NAMALWA (cell line): ENCODE data around the gene SPPL2C.
"Not testable (repeated sequence)": the region's sequence is repeated elsewhere in the genome, so short reads cannot be mapped to it uniquely, and the experiment has no call there.

Source experiments
- DNase-seq: peaks from one replicate; pipeline ENCODE4 v3.0.0-alpha.2; 2015; ENCODE audit warnings: low spot score

Gene SPPL2C

GRCh38 chr17:45850011-45850410 lies 5.3 kb downstream of the SPPL2C start:
- no peak for DNase-seq

DNA sequence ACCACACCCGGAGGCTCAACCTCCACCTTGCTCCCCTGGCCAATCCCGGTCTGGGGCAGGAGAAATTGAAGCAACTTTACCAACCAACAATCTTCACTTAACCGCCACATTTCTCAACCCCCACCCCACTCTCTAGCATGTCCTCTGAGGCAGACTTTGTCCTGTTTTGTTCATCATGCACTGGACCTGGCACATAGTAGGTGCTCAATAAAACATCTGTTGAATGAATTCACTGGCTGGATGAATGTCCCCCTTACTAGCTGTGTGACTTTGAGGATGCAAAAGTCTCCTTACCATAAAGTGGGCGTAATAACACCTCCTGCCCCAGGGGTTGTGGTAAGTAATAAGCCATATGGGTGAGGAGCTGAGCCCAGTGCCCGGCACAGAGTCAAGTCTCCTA lies 5.8 kb downstream of the SPPL2C start:
- DNase-seq, result no peak

DNA sequence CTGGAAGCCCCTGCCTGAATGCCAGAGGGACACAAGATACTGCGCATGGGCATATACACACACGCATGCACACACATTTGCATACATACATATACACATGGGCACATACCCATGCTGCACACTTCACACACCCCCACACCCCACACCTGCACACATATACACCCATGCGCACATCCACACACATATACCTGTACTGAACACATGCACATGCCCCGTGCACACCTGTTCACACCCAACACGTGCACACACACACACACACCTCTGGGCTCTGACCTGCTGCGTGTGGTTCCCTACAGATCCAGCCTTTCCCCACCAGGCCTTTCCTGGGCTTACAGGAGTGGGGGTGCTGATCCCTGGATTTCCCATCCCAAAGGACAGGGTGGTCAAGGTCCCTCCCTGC lies 6.3 kb downstream of the SPPL2C start:
- DNase-seq, result no peak

GRCh38 chr17:45851464-45851863 lies 6.8 kb downstream of the SPPL2C start:
- no peak for DNase-seq

DNA sequence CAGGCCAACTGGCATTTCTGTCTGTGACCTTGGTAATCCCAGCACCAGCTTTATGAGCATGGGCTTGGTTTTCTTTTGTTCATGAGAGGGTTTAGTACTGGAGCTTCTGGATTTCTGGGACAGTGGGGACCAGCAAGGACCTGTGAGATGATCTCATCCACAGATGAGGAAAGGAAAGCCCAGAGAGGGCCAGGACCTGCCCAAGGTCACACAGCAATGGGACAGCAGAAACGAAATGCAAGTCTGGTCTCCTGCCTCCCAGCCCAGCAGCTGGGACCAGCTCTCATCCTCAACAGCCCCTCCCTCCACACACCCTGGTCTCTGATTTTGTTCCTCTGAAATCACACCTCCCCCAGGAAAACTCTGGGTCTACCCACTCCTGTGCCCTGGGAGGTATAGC lies 7.2 kb downstream of the SPPL2C start:
- DNase-seq, result no peak

DNA sequence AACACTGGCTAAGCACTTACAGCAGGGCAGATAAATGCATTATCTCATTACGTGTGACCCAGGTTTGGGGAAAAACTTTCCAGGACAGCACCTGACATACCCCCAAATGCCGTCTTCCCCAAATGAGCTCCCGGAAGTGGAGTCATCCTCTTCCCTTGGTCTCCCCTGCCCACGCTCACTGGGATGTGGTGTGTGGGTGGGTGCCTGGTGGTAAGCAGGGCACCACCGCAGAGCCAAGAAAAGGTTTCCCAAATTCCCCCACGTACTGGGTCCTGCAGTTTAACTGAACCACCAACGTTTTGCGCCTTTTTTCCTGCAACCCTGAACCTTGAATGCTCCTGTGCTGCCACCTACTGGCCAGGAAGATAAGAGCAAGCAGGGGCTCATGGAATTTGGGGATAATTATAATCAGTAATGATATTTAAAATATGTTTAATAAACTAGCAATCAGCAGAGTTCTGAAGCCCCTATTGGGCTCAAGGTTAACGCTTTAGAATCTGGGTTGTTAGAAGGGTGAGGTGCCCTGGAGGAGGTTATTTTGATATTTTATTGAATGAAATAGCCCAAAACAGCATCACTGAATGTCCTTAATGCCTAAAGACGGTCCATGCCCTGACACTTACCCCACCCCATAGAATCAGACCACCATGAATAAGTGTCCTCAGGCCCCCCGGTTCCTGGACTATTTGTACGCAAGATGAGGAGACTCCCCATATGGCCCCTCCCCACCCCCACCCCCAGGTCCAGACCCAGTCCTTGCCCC lies 8.0 kb downstream of the SPPL2C start:
- DNase-seq, result peak; percentile 79

DNA sequence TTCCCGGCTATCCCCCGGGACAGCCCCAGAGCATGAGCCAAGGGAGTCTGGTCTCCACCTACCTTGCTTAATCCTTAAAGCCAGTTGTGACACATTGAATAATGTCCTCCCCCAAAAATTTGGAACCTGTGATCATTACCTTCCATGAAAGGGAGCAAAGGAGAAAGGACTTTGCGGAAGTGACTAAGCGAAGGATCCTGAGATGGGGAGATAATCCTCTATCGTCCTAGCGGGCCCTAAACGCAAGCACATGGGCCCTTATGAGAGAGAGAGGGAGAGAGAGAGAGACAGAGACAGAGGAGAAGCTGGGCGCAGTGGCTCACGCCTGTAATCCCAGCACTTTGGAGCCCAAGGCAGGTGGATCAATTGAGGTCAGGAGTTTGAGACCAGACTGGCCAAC lies 9.5 kb downstream of the SPPL2C start:
- DNase-seq, result no peak

DNA sequence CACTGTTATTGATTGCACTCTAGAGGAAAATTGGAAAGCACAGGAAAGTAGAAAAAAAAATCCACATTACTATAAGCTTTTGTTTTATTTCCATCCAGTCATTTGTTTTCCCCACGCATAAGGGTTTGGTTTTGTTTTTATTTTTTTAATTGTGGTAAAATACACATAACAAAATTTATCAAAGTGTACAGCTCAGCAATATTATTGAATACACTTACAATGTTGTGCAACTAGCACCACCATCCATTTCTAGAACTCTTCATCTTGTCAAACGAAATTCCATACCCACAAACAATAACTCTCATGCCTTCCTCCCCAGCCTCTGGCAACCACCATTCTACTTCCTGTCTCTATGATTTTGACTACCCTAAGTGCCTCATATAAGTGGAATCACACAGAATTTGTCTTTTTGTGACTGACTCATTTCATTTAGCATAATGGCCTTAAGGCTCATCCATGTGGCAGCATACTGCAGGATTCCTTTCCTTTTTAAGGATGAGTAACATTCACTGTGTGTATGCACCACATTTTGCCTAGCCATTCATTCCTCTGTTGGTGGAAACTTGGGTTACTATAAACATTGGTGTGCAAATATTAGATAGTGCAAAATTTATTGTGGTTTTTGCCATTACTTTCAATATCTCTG lies 11.1 kb downstream of the SPPL2C start:
- DNase-seq, result no peak

DNA sequence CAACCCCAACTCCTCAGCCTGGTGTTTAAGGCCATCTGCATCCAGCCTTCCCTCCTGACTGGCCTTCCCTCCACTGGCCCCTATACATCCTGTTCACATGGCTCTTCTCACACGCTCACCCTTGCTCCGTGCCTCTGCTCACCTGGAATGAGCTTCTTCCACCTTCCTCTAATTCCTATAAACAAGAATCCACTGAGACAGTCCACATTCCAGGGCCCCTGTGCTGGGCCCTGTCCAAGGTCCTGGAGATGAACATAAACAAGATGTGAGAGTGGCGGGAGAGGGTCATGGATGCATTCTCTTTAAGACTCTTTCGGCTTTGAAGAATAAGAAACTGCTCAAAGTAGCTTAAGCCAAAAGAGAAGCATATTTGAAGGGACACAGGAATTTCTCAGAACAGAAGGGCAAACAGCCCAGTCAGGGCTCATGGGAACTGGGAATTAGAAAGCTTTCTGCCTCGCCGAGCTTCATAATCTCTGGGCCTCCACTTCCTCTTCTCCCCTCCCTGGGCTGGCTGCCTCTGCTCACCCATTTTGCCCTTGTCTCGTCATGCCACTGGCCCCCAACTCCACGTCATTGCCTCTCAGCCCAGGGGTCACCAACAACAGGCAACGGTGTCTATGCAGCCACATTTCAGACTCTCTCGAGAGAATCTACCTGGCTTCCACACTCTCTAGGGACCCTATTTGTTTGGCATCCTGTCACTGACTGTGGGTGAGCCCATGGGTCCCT lies 13.5 kb downstream of the SPPL2C start:
- no peak for DNase-seq

DNA sequence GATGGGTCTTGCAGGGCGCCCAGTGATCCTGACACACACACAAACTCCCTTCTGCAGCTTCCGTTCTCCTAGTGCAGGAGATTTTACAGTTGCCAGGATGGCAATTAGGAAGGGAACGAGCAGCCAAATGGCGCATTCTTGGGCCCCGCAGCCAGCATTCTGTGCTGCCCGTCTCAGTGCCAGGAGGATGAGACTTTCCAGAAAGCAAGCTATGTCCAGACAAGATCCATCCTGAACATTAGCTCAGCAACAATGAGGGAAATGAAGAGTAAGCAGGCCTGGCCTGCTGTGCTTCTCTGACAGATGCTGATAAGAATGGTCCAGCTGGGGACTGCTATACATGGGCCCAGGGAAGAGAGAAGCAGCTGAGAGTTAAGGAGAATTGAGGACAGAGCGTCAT lies 16.5 kb downstream of the SPPL2C start:
- no peak for DNase-seq

- not testable (repeated sequence) for DNase-seq
Observed at GRCh38 chr17:45862127-45862526, 17.4 kb downstream of the SPPL2C start.

DNA sequence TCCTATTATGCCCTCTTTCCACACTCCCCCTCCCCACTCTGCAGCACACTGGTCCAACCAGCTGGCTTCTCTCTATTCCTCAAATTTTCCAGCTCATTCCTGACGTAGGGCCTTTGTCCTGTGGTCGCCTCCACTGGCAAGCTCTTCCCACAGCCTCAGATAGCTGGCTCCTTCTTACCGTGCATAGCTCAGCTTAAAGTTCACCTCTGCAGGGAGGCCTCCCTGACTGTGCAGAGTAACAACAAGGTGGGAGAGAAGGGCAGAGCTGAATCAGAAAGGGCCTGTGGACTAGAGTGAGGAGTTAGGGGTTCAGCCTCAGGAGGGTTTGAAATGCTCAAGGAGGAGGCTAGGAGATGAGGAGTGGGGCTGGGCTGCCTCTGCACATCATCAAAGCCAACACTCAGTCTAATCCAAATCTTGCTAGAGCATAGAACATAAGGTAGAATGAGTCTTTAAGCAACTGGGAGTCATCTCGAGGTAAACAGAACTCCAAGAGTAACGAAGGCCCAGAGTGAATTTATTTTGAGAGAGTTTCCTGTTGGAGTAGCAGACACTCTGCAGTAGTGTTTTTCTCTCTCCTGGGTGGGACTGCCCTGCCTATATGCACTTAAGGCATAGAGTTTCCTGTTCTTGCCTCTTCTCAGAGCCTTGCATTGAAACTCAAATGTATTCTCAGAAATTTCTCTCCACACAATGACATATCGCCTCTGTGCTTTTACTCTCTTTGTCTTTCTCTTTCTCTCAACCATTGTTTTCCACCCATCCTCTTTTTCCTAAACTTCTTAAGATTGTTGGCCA lies 19.4 kb downstream of the SPPL2C start:
- DNase-seq, result no peak

DNA sequence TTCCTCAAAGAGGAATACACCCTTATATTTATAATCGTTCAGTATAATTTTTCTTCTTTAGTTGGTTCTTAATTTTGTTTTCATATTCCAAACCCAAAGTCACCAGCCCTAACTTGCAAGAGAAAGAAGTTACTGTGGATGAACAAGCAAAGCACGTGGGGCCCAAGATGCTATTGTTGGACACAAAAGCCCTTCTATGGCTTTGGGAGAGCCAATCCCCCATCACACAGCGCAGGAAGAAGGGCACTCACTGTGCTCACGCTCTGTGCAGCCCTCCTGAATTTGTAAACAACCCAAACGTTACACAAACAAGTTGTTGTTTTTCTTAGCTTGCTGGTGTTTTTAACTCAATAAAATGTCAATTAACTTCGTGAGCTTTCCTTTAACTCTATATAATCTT lies 22.5 kb downstream of the SPPL2C start:
- DNase-seq, result no peak

DNA sequence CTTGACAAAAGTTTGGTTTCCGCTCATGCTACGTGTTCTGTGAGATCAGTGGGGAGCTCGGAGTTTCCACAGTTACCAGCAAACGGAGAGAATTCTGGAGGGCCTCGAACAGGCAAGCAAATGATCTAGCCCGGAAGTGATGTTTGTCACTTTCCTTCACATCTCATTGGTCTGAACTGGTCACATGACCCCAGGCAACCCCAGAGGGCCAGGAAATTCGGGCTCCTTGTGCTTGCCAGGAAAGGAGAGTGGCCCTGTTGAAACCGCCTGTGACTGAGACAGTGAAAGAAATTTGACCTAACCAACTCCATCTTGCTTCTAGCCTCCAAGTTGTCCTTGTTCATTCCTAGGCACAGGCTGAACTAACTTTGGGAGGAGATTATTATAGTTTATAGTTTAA lies 23.0 kb downstream of the SPPL2C start:
- peak; percentile 9 for DNase-seq

DNA sequence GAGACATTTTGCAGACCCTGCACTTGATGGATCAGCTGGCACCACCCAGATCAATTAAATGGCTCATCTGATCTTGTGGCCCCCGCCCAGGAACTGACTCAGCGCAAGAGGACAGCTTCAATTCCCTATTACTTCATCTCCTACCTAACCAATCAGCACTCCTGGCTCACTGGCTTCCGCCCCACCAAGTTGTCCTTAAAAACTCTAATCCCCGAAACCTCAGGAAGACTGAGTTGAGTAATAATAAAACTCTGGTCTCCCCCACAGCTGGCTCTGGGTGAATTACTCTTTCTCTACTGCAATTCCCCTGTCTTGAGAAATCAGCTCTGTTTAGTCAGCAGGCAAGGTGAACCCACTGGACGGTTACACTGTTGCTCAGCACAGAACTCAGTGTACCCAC lies 23.6 kb downstream of the SPPL2C start:
- DNase-seq, result no peak

- no peak for DNase-seq
Observed at GRCh38 chr17:45869676-45870341, 25.1 kb downstream of the SPPL2C start.

GRCh38 chr17:45870342-45870974 lies 25.8 kb downstream of the SPPL2C start:
- DNase-seq, result no peak

- no peak for DNase-seq
Observed at GRCh38 chr17:45871718-45872117, 27.0 kb downstream of the SPPL2C start.

GRCh38 chr17:45873728-45874127 lies 29.0 kb downstream of the SPPL2C start:
- no peak for DNase-seq

- DNase-seq, result no peak
Observed at GRCh38 chr17:45874151-45874550, 29.5 kb downstream of the SPPL2C start.

- no peak for DNase-seq
Observed at GRCh38 chr17:45876539-45876938, 31.9 kb downstream of the SPPL2C start.
